Motor neuron (in vitro differentiated cells): Measurements from ENCODE around the gene LGALS9C. TPM values are rescaled to one million over a fixed set of nuclear protein-coding genes. Genes with fewer than 3 reads are reported as not detected.
"Not testable (repeated sequence)": the region's sequence is repeated elsewhere in the genome, so short reads cannot be mapped to it uniquely, and the experiment has no call there.

Experiments
- ATAC-seq, 8 experiments: fragments of 200-7000 bp; cut with Tn5 transposase; replicated peaks in 6 of 8; 2 replicates each; pipeline ENCODE4 v1.8.0; 2021; ENCODE audit warnings: mild to moderate bottlenecking in 8 of 8, moderate library complexity in 8 of 8
- H3K27ac ChIP-seq, 2 donors: fragments of 250-450 bp; sonication (Bioruptor Pico); 2 replicates each; pipeline ENCODE4 v1.9.0; 2021; ENCODE audit warnings: antibody characterized with exemption in 2 of 2, mild to moderate bottlenecking in 2 of 2, moderate library complexity in 1 of 2
- H3K4me1 ChIP-seq, 2 donors: fragments of 250-450 bp; sonication (Bioruptor Pico); replicated peaks in 1 of 2; 2 replicates each; pipeline ENCODE4 v1.6.1; 2021; ENCODE audit warnings: antibody characterized with exemption in 2 of 2, mild to moderate bottlenecking in 2 of 2, moderate library complexity in 1 of 2
- H3K4me3 ChIP-seq, 5 donors: fragments of 250-450 bp; sonication (Bioruptor Pico); 2 replicates each; pipeline ENCODE4 v1.9.0; 2021; ENCODE audit warnings: antibody characterized with exemption in 5 of 5, mild to moderate bottlenecking in 5 of 5, moderate library complexity in 4 of 5
- WGBS, 10 experiments: fragments of 450-650 bp; shearing (Covaris generic); methylation state at CpG; one replicate each; pipeline ENCODE4 v1.0.0; 2022; 5-methylcytosine and 5-hydroxymethylcytosine counted together
- in situ Hi-C, 9 experiments: fragments of 400-800 bp; cut with MboI; loops; one replicate each; pipeline ENCODE4 v1.15.0; 2021; ENCODE audit warnings: low sequenced_read_pairs in 9 of 9, low pct_unique_long_range_greater_than_20kb in 2 of 9; ENCODE audit not compliant: unreplicated experiment in 9 of 9
- total RNA-seq, 8 experiments: library from RNA; unstranded; fragments of 300-600 nt; gene quantifications; 2 replicates each; pipeline versions ENCODE4 v1.2.3 to v1.2.4, GENCODE V29; 2022

The LGALS9C gene
- total RNA-seq, 8 experiments from 2014 or later, result 0.14 to 0.92 (median 0.47) TPM; not detected in 2

DNA sequence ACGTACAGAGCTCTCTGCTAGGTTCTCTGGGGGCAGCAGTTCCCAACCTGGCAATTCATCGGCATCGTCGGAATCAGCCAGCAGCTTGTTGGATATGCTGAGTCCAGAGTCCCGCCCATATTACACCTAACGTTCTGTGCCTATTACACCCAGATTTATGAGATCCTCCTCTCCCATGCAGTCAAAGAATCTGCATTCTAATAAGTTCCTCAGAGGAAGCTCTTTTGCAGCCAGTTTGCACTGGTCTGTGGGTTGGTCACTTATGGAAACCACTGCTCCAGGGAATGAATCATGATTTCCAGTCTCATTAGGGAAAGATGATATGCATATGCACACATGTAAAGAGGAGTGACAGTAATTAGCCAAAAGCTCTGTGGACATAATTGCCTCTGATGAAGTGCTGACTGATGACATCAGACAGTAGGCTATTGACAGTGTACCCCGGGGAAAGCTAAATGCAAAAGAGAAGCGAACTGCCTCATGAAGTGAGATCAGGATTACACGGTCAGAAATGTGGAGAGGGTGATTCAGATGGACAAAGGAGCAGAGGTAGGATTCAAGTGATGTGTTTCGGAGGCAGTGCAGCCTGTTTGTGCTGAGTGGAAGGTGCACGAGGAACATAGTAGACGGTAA, 49.7 kb downstream of the LGALS9C start:
- H3K27ac ChIP-seq, H3K4me1 ChIP-seq, in situ Hi-C loops, H3K4me3 ChIP-seq: not testable (repeated sequence)
- ATAC-seq, result peak; percentile 87 to 99 (median 97)
- no CpG with 5 or more reads among the region's 12 CpGs for WGBS, 10 experiments

DNA sequence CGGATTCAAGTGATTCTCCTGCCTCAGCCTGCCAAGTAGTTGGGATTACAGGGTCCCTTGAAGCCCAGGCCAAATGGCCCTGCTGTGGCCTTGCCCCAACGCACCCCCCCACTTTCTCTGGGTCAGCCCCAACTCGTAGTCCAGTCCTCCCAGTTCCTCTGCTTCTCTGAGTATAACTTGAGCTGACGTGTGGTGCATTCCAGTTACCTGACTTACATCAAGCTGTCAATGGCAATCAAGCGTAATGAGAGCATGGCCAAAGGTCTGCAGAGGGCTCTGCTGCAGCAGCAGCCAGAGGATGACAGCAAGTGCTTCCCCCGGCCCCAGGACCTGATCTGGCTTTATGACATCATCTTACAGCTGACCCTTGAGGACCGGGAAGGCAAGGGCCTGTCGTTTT, 50.8 kb downstream of the LGALS9C start:
- WGBS, 10 experiments, result 42 to 100% methylated on average over 1 to 3 of the region's 8 CpGs; no CpG with 5 or more reads in 8 of the 10 experiments
- in situ Hi-C loops, H3K4me3 ChIP-seq, H3K27ac ChIP-seq, H3K4me1 ChIP-seq: not testable (repeated sequence)
- ATAC-seq, result peak in 4 of 8 experiments; percentile 37 to 68 (median 49)

DNA sequence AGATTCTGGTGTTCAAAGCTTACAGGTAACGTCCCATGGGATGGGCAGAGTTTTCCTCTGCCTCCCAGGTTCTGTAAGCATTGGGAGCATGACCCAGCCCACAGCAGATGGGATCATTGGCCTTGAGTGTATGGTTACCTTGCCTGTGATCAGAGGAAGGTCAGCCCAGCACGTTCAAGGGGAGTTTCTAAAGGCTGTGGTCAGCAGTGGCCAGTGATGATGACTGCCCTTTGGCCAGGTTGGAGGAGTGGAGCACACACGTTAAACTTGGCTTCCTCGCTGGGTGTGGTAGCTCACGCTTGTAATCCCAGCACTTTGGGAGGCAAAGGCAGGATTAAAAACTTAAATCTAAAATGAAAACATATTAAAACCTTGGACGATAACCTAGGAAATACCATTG, 51.8 kb downstream of the LGALS9C start:
- ATAC-seq, H3K4me1 ChIP-seq, in situ Hi-C loops, H3K27ac ChIP-seq, H3K4me3 ChIP-seq: not testable (repeated sequence)
- no CpG with 5 or more reads among the region's 6 CpGs for WGBS, 10 experiments

DNA sequence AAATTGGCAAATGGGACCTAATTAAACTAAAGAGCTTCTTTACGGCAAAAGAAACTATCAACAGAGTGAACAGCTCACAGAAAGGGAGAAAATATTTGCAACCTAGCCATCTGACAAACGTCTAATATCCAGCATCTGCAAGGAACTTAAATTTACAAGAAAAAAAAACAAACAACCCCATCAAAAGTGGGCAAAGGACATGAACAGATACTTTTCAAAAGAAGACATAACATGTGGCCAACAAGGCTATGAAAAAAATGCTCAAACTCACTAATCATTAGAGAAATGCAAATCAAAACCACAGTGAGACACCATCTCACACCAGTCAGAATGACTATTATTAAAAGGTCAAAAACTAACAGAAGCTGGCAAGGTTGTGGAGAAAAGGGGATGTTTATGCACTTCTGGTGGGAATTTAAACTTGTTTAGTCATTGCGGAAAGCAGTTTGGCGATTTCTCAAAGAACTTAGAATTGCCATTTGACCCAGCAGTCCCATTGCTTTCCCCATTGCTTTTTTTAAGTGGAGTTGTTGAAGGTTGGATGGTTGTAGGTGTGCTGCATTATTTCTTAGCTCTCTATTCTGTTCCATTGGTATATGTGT, 52.4 kb downstream of the LGALS9C start:
- in situ Hi-C loops, H3K4me1 ChIP-seq, H3K27ac ChIP-seq, H3K4me3 ChIP-seq, ATAC-seq: not testable (repeated sequence)
- 83% methylated on average over 1 of the region's 4 CpGs; no CpG with 5 or more reads in 9 of the 10 experiments for WGBS, 10 experiments

DNA sequence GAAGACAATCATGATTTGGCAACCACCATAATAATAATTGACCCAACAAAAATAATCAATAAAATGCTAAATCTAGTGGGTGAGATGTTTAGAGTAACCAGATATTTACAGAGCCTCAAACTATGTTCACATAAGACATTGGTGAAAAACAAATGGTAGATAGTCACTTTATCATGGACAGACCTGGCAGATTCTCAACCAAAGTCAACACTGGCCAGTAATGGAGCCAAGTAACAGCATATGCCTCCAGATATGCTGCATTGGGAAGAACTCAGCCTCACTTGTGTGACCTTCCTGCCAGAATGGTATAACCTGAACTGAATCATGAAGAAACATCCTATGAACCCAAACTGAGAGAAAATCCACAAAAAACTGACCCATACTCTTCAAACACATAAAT, 53.8 kb downstream of the LGALS9C start:
- in situ Hi-C loops, ATAC-seq, H3K4me3 ChIP-seq, H3K4me1 ChIP-seq, H3K27ac ChIP-seq: not testable (repeated sequence)

DNA sequence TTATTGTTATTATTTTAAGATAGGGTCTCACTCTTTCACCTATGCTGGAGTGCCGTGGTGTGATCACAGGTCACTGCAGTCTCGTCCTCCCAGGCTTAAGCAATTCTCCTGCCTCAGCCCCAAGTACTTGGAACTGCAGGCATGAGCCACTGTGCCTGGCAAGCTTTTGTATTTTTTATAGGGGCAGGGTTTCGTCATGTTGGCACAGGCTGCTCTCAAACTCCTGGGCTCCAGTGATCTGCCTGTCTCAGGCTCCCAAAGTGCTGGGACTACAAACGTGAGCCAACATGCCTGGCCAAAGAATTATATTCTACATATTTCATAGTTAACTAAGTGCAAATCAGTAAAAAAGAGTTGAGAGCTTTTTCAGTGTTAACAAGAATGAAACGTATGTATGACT, 65.6 kb downstream of the LGALS9C start:
- WGBS, 10 experiments, result no CpG with 5 or more reads among the region's 5 CpGs
- in situ Hi-C loops, H3K4me3 ChIP-seq, H3K4me1 ChIP-seq, ATAC-seq, H3K27ac ChIP-seq: not testable (repeated sequence)

DNA sequence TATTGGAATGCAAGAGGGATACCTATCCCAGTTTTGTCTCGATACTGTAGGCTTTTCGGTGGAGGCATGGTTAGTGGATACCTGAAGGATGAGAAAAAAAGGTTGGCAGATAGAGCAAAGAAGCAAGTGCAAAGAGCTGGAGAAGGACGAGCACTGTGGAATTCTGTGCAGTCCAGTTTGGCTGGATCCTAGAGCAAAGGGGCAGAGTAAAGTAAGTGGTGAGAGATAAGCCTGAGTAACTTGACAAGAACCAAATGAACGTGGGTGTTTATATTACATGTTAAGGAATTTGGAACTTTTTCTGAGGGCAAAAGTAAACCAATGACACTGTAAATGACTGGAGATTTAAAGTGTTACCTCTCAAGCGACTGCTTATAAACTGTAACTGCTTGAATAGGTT, 66.3 kb downstream of the LGALS9C start:
- no CpG with 5 or more reads among the region's 5 CpGs for whole genome bisulfite sequencing, 10 experiments
- H3K4me1 ChIP-seq, ATAC-seq, H3K27ac ChIP-seq, H3K4me3 ChIP-seq, in situ Hi-C loops: not testable (repeated sequence)

Other genes starting within 250 kb of the LGALS9C start
- 100 to 1,000 TPM in 5 of 8 experiments, 10 to 100 TPM in 3; 62.9 to 150 (median 109) TPM for gene FLII, start 218.1 kb upstream of the LGALS9C start, total RNA-seq
- gene MIEF2, start 216.1 kb upstream of the LGALS9C start, total RNA-seq, result 10 to 100 TPM in 5 of 8 experiments, 1 to 10 TPM in 3; 5.9 to 19.1 (median 13.0) TPM
- gene TOP3A, start 161.8 kb upstream of the LGALS9C start, total RNA-seq, result 10 to 100 TPM; 21.6 to 52.6 (median 28.4) TPM
- 10 to 100 TPM in 4 of 8 experiments, 1 to 10 TPM in 4; 6.1 to 16.4 (median 11.5) TPM for gene SMCR8, start 161.5 kb upstream of the LGALS9C start, total RNA-seq
- 10 to 100 TPM in 3 of 8 experiments, 1 to 10 TPM in 5; 1.6 to 22.1 (median 3.5) TPM for gene SHMT1, start 113.2 kb upstream of the LGALS9C start, total RNA-seq
- gene EVPLL, start 99.0 kb upstream of the LGALS9C start, total RNA-seq, result under 1 TPM in 1 of 8 experiments, not detected in 7; 0.25 TPM
- gene TBC1D28, start 167.6 kb downstream of the LGALS9C start, total RNA-seq, result 1 to 10 TPM in 2 of 8 experiments, under 1 TPM in 4, not detected in 2; 0.16 to 1.0 (median 0.58) TPM
- 10 to 100 TPM in 5 of 8 experiments, 1 to 10 TPM in 3; 3.9 to 21.4 (median 10.9) TPM for gene FOXO3B, start 205.5 kb downstream of the LGALS9C start, total RNA-seq